Endothelial cell of umbilical vein (primary cell): ENCODE measurements around the gene SERPINA6. TPM values are rescaled to one million over a fixed set of nuclear protein-coding genes. Genes with fewer than 3 reads are reported as not detected.

Source experiments
- BruUV-seq: library from RNA; stranded (reverse); fragments of 400-500 nt; replicated peaks from 2 replicates; lab custom pipeline; 2021; lab: Mats Ljungman, UMichigan
- CTCF ChIA-PET: fragments of 300-600, 350-600 bp; sonication (Branson Sonifier 250); formaldehyde crosslinking; loops from one replicate; lab custom pipeline; 2021; ENCODE audit warnings: antibody characterized with exemption, inconsistent platforms; lab: Charles Lee
- POLR2A ChIA-PET: fragments of 300-600, 350-600 bp; sonication (Branson Sonifier 250); formaldehyde crosslinking; loops from one replicate; lab custom pipeline; 2021; ENCODE audit warnings: antibody characterized with exemption, inconsistent platforms; lab: Charles Lee
- DNase-seq: peaks from one replicate; pipeline ENCODE4 v3.0.0-alpha.2; 2011; ENCODE audit warnings: low read depth, low spot score
- FAIRE-seq: peaks from 2 replicates; lab custom pipeline; 2011; peaks lifted over from hg19 to GRCh38; lab: Jason Lieb, UNC
- H2AFZ ChIP-seq: 2 replicates; pipeline ENCODE4 v1.6.0; 2012; ENCODE audit warnings: low read depth, low read length, control low read depth, inconsistent platforms
- H3K27ac ChIP-seq: 2 replicates; pipeline ENCODE4 v1.5.1; 2011; ENCODE audit warnings: low read depth, mild to moderate bottlenecking, control low read depth, low read length, moderate library complexity; ENCODE audit not compliant: insufficient read depth
- H3K27me3 ChIP-seq, 2 experiments: 2 replicates each; pipeline versions ENCODE4 v1.6.0 to v1.6.1; 2011; ENCODE audit warnings: low read length in 2 of 2, mixed read lengths in 1 of 2; ENCODE audit not compliant: control insufficient read depth in 2 of 2, insufficient read depth in 2 of 2
- H3K36me3 ChIP-seq, 2 experiments: 2 replicates in 1 of 2; 3 replicates in 1 of 2; pipeline ENCODE4 v1.5.1; 2011; ENCODE audit warnings: low read length in 2 of 2, mild to moderate bottlenecking in 1 of 2, moderate library complexity in 1 of 2; ENCODE audit not compliant: control insufficient read depth in 2 of 2, insufficient read depth in 2 of 2; ENCODE audit errors: extremely low read depth in 1 of 2
- H3K4me1 ChIP-seq: 3 replicates; pipeline ENCODE4 v1.5.1; 2011; ENCODE audit warnings: mild to moderate bottlenecking, low read length; ENCODE audit not compliant: control insufficient read depth, insufficient read depth; ENCODE audit errors: extremely low read depth
- H3K4me2 ChIP-seq: 2 replicates; pipeline ENCODE4 v1.6.1; 2011; ENCODE audit warnings: low read length, control low read depth, mixed read lengths; ENCODE audit not compliant: insufficient read depth
- H3K4me3 ChIP-seq, 3 experiments: fragments of 200-600 bp in 1 of 3; sonication (generic), shearing (Covaris generic) in 1 of 3; replicated peaks in 1 of 3; 2 replicates each; pipeline ENCODE4 v1.5.1; 2011 to 2016; ENCODE audit warnings: control low read depth in 3 of 3, low read length in 3 of 3, mild to moderate bottlenecking in 2 of 3, inconsistent platforms in 1 of 3, low read depth in 1 of 3, moderate library complexity in 1 of 3; ENCODE audit not compliant: insufficient read depth in 1 of 3
- H3K79me2 ChIP-seq: 2 replicates; pipeline ENCODE4 v1.6.0; 2012; ENCODE audit warnings: low read length, inconsistent platforms; ENCODE audit not compliant: control insufficient read depth, insufficient read depth
- H3K9ac ChIP-seq: replicated peaks from 2 replicates; pipeline ENCODE3; 2011; ENCODE audit warnings: low read length, control low read depth; ENCODE audit not compliant: insufficient read depth; ENCODE audit errors: extremely low read depth
- H3K9me1 ChIP-seq: replicated peaks from 3 replicates; pipeline ENCODE4 v1.6.0; 2011; ENCODE audit warnings: mild to moderate bottlenecking, low read length; ENCODE audit not compliant: control insufficient read depth, insufficient read depth; ENCODE audit errors: extremely low read depth
- H3K9me3 ChIP-seq: replicated peaks from 2 replicates; pipeline ENCODE4 v1.5.1; 2012; ENCODE audit warnings: low read length, inconsistent platforms; ENCODE audit not compliant: control insufficient read depth, insufficient read depth
- H4K20me1 ChIP-seq: replicated peaks from 2 replicates; pipeline ENCODE3; 2011; ENCODE audit warnings: mild to moderate bottlenecking, low read length; ENCODE audit not compliant: control insufficient read depth, insufficient read depth; ENCODE audit errors: extremely low read depth
- EZH2 ChIP-seq: IDR thresholded peaks from 2 replicates; pipeline ENCODE4 v1.6.1; 2012; ENCODE audit warnings: borderline replicate concordance, low read depth, mild to moderate bottlenecking, moderate library complexity, low read length, inconsistent platforms; ENCODE audit not compliant: severe bottlenecking
- FOS ChIP-seq: IDR thresholded peaks from 2 replicates; pipeline ENCODE4 v1.6.1; 2011; ENCODE audit warnings: mild to moderate bottlenecking, low read length, moderate library complexity, borderline replicate concordance; ENCODE audit not compliant: insufficient read depth
- GATA2 ChIP-seq: IDR thresholded peaks from 2 replicates; pipeline ENCODE4 v1.7.0; 2011; ENCODE audit warnings: low read depth, mild to moderate bottlenecking, moderate library complexity, mixed read lengths, low read length; ENCODE audit not compliant: insufficient read length, insufficient read depth
- JUN ChIP-seq: IDR thresholded peaks from 2 replicates; pipeline ENCODE4 v1.6.1; 2011; ENCODE audit warnings: borderline replicate concordance, low read depth; ENCODE audit not compliant: insufficient read length, insufficient read depth
- MAX ChIP-seq: IDR thresholded peaks from 2 replicates; pipeline ENCODE4 v1.6.1; 2011; ENCODE audit not compliant: insufficient read depth, insufficient read length
- MYC ChIP-seq: IDR thresholded peaks from one replicate; pipeline ENCODE4 v1.6.1; 2011; ENCODE audit warnings: mild to moderate bottlenecking, low read depth, low read length
- POLR2A ChIP-seq: IDR thresholded peaks from 2 replicates; pipeline ENCODE4 v1.6.1; 2012; ENCODE audit warnings: low read depth, mild to moderate bottlenecking, control low read depth, low read length
- POLR2AphosphoS5 ChIP-seq: IDR thresholded peaks from 2 replicates; pipeline ENCODE4 v1.6.1; 2012; ENCODE audit warnings: low read depth, mild to moderate bottlenecking, control low read depth, low read length, moderate library complexity; ENCODE audit not compliant: insufficient read depth
- dilution Hi-C: fragments of 300-500 bp; cut with MboI; formaldehyde crosslinking; loops from one replicate; pipeline ENCODE4 v1.15.0; 2019; ENCODE audit warnings: low sequenced_read_pairs; ENCODE audit not compliant: extremely low pct_ligation_motif_present
- intact Hi-C: fragments of 100-400 bp; cut with micrococcal nuclease; formaldehyde crosslinking; loops from one replicate; pipeline ENCODE4 v1.10.0; 2022
- polyA plus RNA-seq, 4 experiments: library from polyadenylated mRNA; depleted of rRNA in 3 of 4; stranded (reverse) in 3 of 4; unstranded in 1 of 4; fragments of >200 nt; gene quantifications; 2 replicates each; pipeline versions ENCODE4 v1.2.1 to v1.2.3, GENCODE V29; 2011 to 2012; ENCODE audit warnings: missing spikeins in 1 of 4
- total RNA-seq: library from RNA; stranded (reverse); gene quantifications from 2 replicates; pipeline ENCODE4 v1.2.3, GENCODE V29; 2021
- TF ChIP-seq, protein P1 (sequence below), 2 donors: IDR thresholded peaks; 1 replicate in 1 of 2; 2 replicates in 1 of 2; pipeline ENCODE4 v1.5.1; 2011; ENCODE audit warnings: low read length in 2 of 2, mild to moderate bottlenecking in 2 of 2, moderate library complexity in 2 of 2, control low read depth in 1 of 2, inconsistent platforms in 1 of 2, low read depth in 1 of 2; ENCODE audit not compliant: insufficient read depth in 1 of 2; ENCODE audit errors: extremely low read depth in 1 of 2

Gene SERPINA6
- total and polyA plus RNA-seq, 2 donors (not counting 3 experiments of a cell fraction or from before 2014, with no cell fraction given), result not detected

GRCh38 chr14:94332587-94332986, 9.5 kb upstream of the SERPINA6 start:
- Histone ChIP-seq H3K4me3 (no peak overlapping the region), H3K4me2 (no peak overlapping the region), H3K79me2 (no peaks in the 10 kb centered on the region), H3K9me1 (no peaks in the 10 kb centered on the region), H3K36me3 (no peaks in the 10 kb centered on the region), H3K9me3 (peaks cover 2% of the 10 kb centered on the region), H2AFZ (no peak overlapping the region), H3K9ac (no peak overlapping the region), H3K27me3 (no peaks in the 10 kb centered on the region), H3K4me1 (no peaks in the 10 kb centered on the region), H3K27ac (no peak overlapping the region), H4K20me1 (no peaks in the 10 kb centered on the region)
- FAIRE-seq (no peak), DNase-seq (no peak)
- no TSS peak for BruUV-seq
- CTCF ChIA-PET, result no interaction called here
- dilution Hi-C loops, result no loop called here
- POLR2A ChIA-PET, result no interaction called here
- intact Hi-C loops, result no loop called here
- TF ChIP-seq MYC (no peak), JUN (no peak), FOS (no peak), POLR2A (no peak), MAX (no peak), GATA2 (no peak), POLR2AphosphoS5 (no peak), EZH2 (no peak)
- TF ChIP-seq, protein P1, sequence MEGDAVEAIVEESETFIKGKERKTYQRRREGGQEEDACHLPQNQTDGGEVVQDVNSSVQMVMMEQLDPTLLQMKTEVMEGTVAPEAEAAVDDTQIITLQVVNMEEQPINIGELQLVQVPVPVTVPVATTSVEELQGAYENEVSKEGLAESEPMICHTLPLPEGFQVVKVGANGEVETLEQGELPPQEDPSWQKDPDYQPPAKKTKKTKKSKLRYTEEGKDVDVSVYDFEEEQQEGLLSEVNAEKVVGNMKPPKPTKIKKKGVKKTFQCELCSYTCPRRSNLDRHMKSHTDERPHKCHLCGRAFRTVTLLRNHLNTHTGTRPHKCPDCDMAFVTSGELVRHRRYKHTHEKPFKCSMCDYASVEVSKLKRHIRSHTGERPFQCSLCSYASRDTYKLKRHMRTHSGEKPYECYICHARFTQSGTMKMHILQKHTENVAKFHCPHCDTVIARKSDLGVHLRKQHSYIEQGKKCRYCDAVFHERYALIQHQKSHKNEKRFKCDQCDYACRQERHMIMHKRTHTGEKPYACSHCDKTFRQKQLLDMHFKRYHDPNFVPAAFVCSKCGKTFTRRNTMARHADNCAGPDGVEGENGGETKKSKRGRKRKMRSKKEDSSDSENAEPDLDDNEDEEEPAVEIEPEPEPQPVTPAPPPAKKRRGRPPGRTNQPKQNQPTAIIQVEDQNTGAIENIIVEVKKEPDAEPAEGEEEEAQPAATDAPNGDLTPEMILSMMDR (IDR thresholded peaks at IDR 0.05; ENCODE audit: extremely low read depth in 1 of 2, insufficient read depth in 1 of 2, low read depth in 1 of 2, low read length in 2 of 2), result no peak
